CMK (cell line): ENCODE results near the gene FNDC3B.

Experiments used
- DNase-seq: peaks from one replicate; pipeline ENCODE4 v3.0.0-alpha.2; 2010; ENCODE audit warnings: low read depth

The FNDC3B gene

GRCh38 chr3:172286548-172287148, 247.3 kb downstream of the FNDC3B start:
- DNase-seq: no peak

GRCh38 chr3:172287937-172288477, 248.6 kb downstream of the FNDC3B start:
- DNase-seq: no peak

GRCh38 chr3:172288651-172289050, 249.3 kb downstream of the FNDC3B start:
- no peak for DNase-seq

GRCh38 chr3:172289583-172289982, 250.2 kb downstream of the FNDC3B start:
- DNase-seq: no peak

- no peak for DNase-seq
Measured at GRCh38 chr3:172290457-172290856, 251.1 kb downstream of the FNDC3B start.

- DNase-seq: no peak
Measured at GRCh38 chr3:172291650-172292049, 252.3 kb downstream of the FNDC3B start.

GRCh38 chr3:172292422-172292821, 253.0 kb downstream of the FNDC3B start:
- no peak for DNase-seq

GRCh38 chr3:172293093-172293492, 253.7 kb downstream of the FNDC3B start:
- DNase-seq: no peak

GRCh38 chr3:172294223-172294806, 254.9 kb downstream of the FNDC3B start:
- DNase-seq: peak; percentile 30

GRCh38 chr3:172296248-172296974, 257.0 kb downstream of the FNDC3B start:
- no peak for DNase-seq

- no peak for DNase-seq
Measured at GRCh38 chr3:172296975-172297332, 257.6 kb downstream of the FNDC3B start.

- DNase-seq: no peak
Measured at GRCh38 chr3:172298247-172298646, 258.9 kb downstream of the FNDC3B start.

- no peak for DNase-seq
Measured at GRCh38 chr3:172300187-172300586, 260.8 kb downstream of the FNDC3B start.

- DNase-seq: no peak
Measured at GRCh38 chr3:172300862-172301261, 261.5 kb downstream of the FNDC3B start.

- no peak for DNase-seq
Measured at GRCh38 chr3:172302203-172302602, 262.8 kb downstream of the FNDC3B start.

GRCh38 chr3:172303181-172303580, 263.8 kb downstream of the FNDC3B start:
- no peak for DNase-seq

- DNase-seq: no peak
Measured at GRCh38 chr3:172303941-172304558, 264.7 kb downstream of the FNDC3B start.

- DNase-seq: no peak
Measured at GRCh38 chr3:172305552-172305951, 266.2 kb downstream of the FNDC3B start.

GRCh38 chr3:172305974-172306373, 266.6 kb downstream of the FNDC3B start:
- no peak for DNase-seq

- DNase-seq: no peak
Measured at GRCh38 chr3:172307141-172307560, 267.8 kb downstream of the FNDC3B start.

GRCh38 chr3:172309059-172309458, 269.7 kb downstream of the FNDC3B start:
- no peak for DNase-seq

GRCh38 chr3:172309741-172310427, 270.5 kb downstream of the FNDC3B start:
- no peak for DNase-seq
